PC-3 (cell line): ENCODE results near the gene UNC45B.
"Not testable (repeated sequence)": the region's sequence is repeated elsewhere in the genome, so short reads cannot be mapped to it uniquely, and the experiment has no call there.

Source experiments
- EZH2 ChIP-seq: fragments of 300-600 bp; sonication (generic); IDR thresholded peaks from one replicate; pipeline ENCODE4 v1.6.1; 2017; ENCODE audit warnings: antibody characterized with exemption, mild to moderate bottlenecking, low read length; ENCODE audit not compliant: unreplicated experiment
- EZH2phosphoT487 ChIP-seq: fragments of 300-600 bp; sonication (generic); IDR thresholded peaks from 2 replicates; pipeline ENCODE4 v1.6.1; 2018; ENCODE audit warnings: mild to moderate bottlenecking, antibody characterized with exemption, low read length, borderline replicate concordance
- TF ChIP-seq, protein P1 (sequence below): fragments of 300-600 bp; sonication (generic); conservative IDR thresholded peaks from 2 replicates; pipeline ENCODE4 v1.5.1; 2017; ENCODE audit warnings: antibody characterized with exemption, low read depth, mild to moderate bottlenecking, low read length

DNA sequence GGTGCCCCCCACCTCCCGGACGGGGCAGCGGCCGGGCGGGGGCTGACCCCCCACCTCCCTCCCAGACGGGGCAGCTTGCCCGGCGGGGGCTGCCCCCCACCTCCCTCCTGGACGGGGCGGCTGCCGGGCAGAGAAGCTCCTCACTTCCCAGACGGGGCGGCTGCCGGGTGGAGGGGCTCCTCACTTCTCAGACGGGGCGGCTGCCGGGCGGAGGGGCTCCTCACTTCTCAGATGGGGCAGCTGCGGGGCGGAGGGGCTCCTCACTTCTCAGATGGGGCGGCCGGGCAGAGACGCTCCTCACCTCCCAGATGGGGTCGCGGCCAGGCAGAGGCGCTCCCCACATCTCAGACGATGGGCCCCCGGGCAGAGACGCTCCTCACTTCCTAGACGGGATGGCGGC lies 47.4 kb downstream of the UNC45B start:
- TF ChIP-seq, protein P1, sequence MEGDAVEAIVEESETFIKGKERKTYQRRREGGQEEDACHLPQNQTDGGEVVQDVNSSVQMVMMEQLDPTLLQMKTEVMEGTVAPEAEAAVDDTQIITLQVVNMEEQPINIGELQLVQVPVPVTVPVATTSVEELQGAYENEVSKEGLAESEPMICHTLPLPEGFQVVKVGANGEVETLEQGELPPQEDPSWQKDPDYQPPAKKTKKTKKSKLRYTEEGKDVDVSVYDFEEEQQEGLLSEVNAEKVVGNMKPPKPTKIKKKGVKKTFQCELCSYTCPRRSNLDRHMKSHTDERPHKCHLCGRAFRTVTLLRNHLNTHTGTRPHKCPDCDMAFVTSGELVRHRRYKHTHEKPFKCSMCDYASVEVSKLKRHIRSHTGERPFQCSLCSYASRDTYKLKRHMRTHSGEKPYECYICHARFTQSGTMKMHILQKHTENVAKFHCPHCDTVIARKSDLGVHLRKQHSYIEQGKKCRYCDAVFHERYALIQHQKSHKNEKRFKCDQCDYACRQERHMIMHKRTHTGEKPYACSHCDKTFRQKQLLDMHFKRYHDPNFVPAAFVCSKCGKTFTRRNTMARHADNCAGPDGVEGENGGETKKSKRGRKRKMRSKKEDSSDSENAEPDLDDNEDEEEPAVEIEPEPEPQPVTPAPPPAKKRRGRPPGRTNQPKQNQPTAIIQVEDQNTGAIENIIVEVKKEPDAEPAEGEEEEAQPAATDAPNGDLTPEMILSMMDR = not testable (repeated sequence)
- TF ChIP-seq EZH2, EZH2phosphoT487: not testable (repeated sequence)
